ENCODE measurements around the gene CACNA1A. TPM values are rescaled to one million over a fixed set of nuclear protein-coding genes. Genes with fewer than 3 reads are reported as not detected.
"Not testable (repeated sequence)": the region's sequence is repeated elsewhere in the genome, so short reads cannot be mapped to it uniquely, and the experiment has no call there.

Gene CACNA1A
- total RNA-seq, 1 donor from 2014 or later: 23.2 TPM

GRCh38 chr19:13171146-13171545 is 335.1 kb downstream of the CACNA1A start:
- peak overlapping the region; percentile 40 for H3K4me3 Mint-ChIP-seq
- H3K4me1 Mint-ChIP-seq (ENCODE audit: unreplicated experiment): peaks cover 27% of the 10 kb centered on the region
- H3K27ac Mint-ChIP-seq: peak overlapping the region; percentile 87
- DNase-seq (ENCODE audit: extremely low spot score, unreplicated experiment): no peak
- no peak for TF ChIP-seq CTCF (conservative IDR thresholded peaks at IDR 0.05)
- H3K36me3 Mint-ChIP-seq: no peaks in the 10 kb centered on the region
- no peaks in the 10 kb centered on the region for H3K27me3 Mint-ChIP-seq
- no peaks in the 10 kb centered on the region for H3K9me3 Mint-ChIP-seq

- Mint-ChIP-seq H3K27me3 (no peaks in the 10 kb centered on the region), H3K9me3 (no peaks in the 10 kb centered on the region), H3K4me1 (ENCODE audit: unreplicated experiment) (peaks cover 31% of the 10 kb centered on the region), H3K4me3 (peak overlapping the region; percentile 54), H3K27ac (peak overlapping the region; percentile 93), H3K36me3 (no peaks in the 10 kb centered on the region)
- TF ChIP-seq CTCF (conservative IDR thresholded peaks at IDR 0.05): no peak
- DNase-seq (ENCODE audit: extremely low spot score, unreplicated experiment): no peak
Measured at GRCh38 chr19:13169769-13170168, 336.5 kb downstream of the CACNA1A start.

- not testable (repeated sequence) for H3K9me3 Mint-ChIP-seq; DNase-seq (ENCODE audit: extremely low spot score, unreplicated experiment); H3K27me3 Mint-ChIP-seq; H3K4me3 Mint-ChIP-seq; H3K36me3 Mint-ChIP-seq
- peak overlapping the region; percentile 99 for H3K27ac Mint-ChIP-seq
- H3K4me1 Mint-ChIP-seq (ENCODE audit: unreplicated experiment): peaks cover 39% of the 10 kb centered on the region
Measured at GRCh38 chr19:13166151-13166550, 340.1 kb downstream of the CACNA1A start.

- H3K4me3 Mint-ChIP-seq: peak overlapping the region; percentile 85
Measured at GRCh38 chr19:13165162-13165997, 340.9 kb downstream of the CACNA1A start.

GRCh38 chr19:13164343-13165161 is 341.7 kb downstream of the CACNA1A start:
- peak overlapping the region; percentile 85 for H3K4me3 Mint-ChIP-seq

More at GRCh38 chr19:13165162-13165997, 340.9 kb downstream of the CACNA1A start:
- no peak for DNase-seq (ENCODE audit: extremely low spot score, unreplicated experiment)
- Mint-ChIP-seq H3K27ac (peak overlapping the region; percentile 99), H3K36me3 (no peaks in the 10 kb centered on the region), H3K4me1 (ENCODE audit: unreplicated experiment) (peaks cover 39% of the 10 kb centered on the region), H3K27me3 (no peaks in the 10 kb centered on the region), H3K9me3 (no peaks in the 10 kb centered on the region)
- no peak for TF ChIP-seq CTCF (conservative IDR thresholded peaks at IDR 0.05)

More at GRCh38 chr19:13164343-13165161, 341.7 kb downstream of the CACNA1A start:
- no peaks in the 10 kb centered on the region for H3K27me3 Mint-ChIP-seq
- H3K27ac Mint-ChIP-seq: peak overlapping the region; percentile 99
- no peaks in the 10 kb centered on the region for H3K9me3 Mint-ChIP-seq
- H3K4me1 Mint-ChIP-seq (ENCODE audit: unreplicated experiment): peaks cover 36% of the 10 kb centered on the region
- no peak for TF ChIP-seq CTCF (conservative IDR thresholded peaks at IDR 0.05)
- no peaks in the 10 kb centered on the region for H3K36me3 Mint-ChIP-seq
- peak; percentile 85 for DNase-seq (ENCODE audit: extremely low spot score, unreplicated experiment)

Measured in type B pancreatic cell (in vitro differentiated cells).